ENCODE measurements around the gene MAST4. TPM values are rescaled to one million over a fixed set of nuclear protein-coding genes. Genes with fewer than 3 reads are reported as not detected.

The MAST4 gene
- total and polyA plus RNA-seq, 2 donors from 2014 or later, result 27.3 to 31.4 TPM

DNA sequence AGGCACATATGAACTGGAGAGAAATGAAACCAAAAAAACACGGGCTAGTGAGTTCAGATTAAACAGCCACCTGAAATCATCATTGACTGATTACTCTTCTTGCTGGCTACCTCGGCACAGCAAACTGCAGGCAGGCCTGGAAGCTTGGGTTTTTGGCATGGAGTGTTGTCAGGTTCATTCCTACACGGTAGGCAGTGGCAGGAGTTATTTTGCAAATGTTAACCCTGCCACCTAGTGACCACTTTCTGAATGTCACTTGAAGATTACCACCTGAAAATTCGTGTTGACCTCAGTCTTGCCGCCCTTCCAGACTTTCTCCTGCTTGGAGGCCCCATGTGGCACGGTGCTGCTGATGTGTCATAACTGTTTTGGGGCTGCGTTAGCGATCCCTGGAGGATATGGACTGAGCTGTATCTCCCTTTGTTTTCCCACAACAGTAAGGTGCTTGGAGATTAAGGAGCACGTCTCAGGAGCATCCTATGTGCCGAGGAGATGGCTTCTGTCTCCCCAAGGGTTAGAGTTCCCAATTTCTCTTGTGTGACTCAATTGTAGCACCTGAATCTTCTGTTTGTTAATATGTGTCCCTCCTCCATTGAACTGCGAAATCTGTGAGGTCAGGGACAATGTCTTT, 613.1 kb downstream of the MAST4 start:
- H3K4me3 ChIP-seq (ENCODE audit: low read length in 3 of 3), result no peak overlapping the region
- no peaks in the 10 kb centered on the region for H3K36me3 ChIP-seq (ENCODE audit: control insufficient read depth in 2 of 3, insufficient read depth in 3 of 3, low read length in 3 of 3)
- TF ChIP-seq, protein P1, sequence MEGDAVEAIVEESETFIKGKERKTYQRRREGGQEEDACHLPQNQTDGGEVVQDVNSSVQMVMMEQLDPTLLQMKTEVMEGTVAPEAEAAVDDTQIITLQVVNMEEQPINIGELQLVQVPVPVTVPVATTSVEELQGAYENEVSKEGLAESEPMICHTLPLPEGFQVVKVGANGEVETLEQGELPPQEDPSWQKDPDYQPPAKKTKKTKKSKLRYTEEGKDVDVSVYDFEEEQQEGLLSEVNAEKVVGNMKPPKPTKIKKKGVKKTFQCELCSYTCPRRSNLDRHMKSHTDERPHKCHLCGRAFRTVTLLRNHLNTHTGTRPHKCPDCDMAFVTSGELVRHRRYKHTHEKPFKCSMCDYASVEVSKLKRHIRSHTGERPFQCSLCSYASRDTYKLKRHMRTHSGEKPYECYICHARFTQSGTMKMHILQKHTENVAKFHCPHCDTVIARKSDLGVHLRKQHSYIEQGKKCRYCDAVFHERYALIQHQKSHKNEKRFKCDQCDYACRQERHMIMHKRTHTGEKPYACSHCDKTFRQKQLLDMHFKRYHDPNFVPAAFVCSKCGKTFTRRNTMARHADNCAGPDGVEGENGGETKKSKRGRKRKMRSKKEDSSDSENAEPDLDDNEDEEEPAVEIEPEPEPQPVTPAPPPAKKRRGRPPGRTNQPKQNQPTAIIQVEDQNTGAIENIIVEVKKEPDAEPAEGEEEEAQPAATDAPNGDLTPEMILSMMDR (IDR thresholded peaks at IDR 0.05; ENCODE audit: borderline replicate concordance, extremely low read depth, insufficient read depth), result peak; percentile 85
- FAIRE-seq (peak; percentile 13), DNase-seq (peak in 4 of 5 donors; percentile 71 to 90 (median 80))
- H3K9me3 ChIP-seq (ENCODE audit: control insufficient read depth in 2 of 3, insufficient read depth in 1 of 3, low read length in 3 of 3), result no peaks in the 10 kb centered on the region
- intact Hi-C loops (cut with DNase I), result no loop called here
- H3K27me3 ChIP-seq (ENCODE audit: control insufficient read depth, insufficient read depth, low read length), result no peaks in the 10 kb centered on the region
- no peak overlapping the region for H3K27ac ChIP-seq (ENCODE audit: low read depth in 2 of 2, low read length in 2 of 2)
- no peak overlapping the region for H3K9ac ChIP-seq (ENCODE audit: low read length in 3 of 3)
- H3K4me1 ChIP-seq (ENCODE audit: control insufficient read depth in 2 of 3, insufficient read depth in 2 of 3, low read depth in 1 of 3, low read length in 3 of 3), result peaks cover 0 to 5% (median 0%) of the 10 kb centered on the region in 3 donors

DNA sequence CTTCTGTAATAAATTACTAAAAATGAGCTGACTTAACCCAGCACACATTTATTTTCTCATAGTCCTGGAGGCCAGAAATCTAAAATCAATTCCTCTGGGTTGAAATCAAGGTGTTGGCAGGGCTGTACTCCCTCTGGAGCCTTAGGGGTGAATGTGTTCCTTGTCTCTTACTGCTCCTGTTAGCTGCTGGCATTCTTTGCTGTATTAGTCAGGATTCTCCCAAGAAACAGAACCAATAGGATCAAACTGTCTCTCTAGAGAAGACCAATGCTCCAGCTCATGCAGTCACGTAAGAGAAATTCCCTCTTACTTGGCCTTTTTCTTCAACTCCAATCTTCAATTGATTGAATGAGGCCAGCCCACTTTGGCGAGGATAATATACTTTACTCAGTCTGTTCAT, 615.7 kb downstream of the MAST4 start:
- Histone ChIP-seq H3K9ac (ENCODE audit: low read length in 3 of 3) (no peak overlapping the region), H3K4me3 (ENCODE audit: low read length in 3 of 3) (no peak overlapping the region), H3K27ac (ENCODE audit: low read depth in 2 of 2, low read length in 2 of 2) (no peak overlapping the region), H3K36me3 (ENCODE audit: control insufficient read depth in 2 of 3, insufficient read depth in 3 of 3, low read length in 3 of 3) (no peaks in the 10 kb centered on the region), H3K4me1 (ENCODE audit: control insufficient read depth in 2 of 3, insufficient read depth in 2 of 3, low read depth in 1 of 3, low read length in 3 of 3) (peaks cover 0 to 19% (median 12%) of the 10 kb centered on the region in 3 donors), H3K9me3 (ENCODE audit: control insufficient read depth in 2 of 3, insufficient read depth in 1 of 3, low read length in 3 of 3) (no peaks in the 10 kb centered on the region), H3K27me3 (ENCODE audit: control insufficient read depth, insufficient read depth, low read length) (no peaks in the 10 kb centered on the region)
- intact Hi-C loops (cut with DNase I), result loop anchor here (10.0 kb wide), 1 partner anchor 47 kb away; no protein-coding TSS in a partner anchor
- DNase-seq, result no peak
- FAIRE-seq, result no peak
- TF ChIP-seq, protein P1 (IDR thresholded peaks at IDR 0.05; ENCODE audit: borderline replicate concordance, extremely low read depth, insufficient read depth), result no peak

DNA sequence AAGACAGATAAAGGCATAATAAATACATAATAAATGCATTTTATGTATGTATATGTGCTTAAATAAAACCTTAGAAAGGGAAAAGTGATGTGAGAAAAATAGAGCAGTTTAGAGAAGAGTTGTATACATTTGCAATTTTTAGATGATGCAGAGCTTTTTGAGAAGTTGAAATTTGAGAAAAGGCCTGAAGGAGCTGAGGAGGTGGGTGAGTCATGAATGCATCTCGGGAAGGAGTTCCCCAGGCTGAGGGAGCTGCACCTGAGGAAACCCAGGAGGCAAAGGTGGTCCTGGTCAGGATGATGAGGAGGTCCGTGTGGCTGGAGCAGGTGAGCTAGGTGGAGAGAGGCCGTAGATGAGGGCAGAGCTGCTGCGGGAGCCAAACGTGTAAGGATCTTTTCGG, 617.8 kb downstream of the MAST4 start:
- H3K9me3 ChIP-seq (ENCODE audit: control insufficient read depth in 2 of 3, insufficient read depth in 1 of 3, low read length in 3 of 3), result no peaks in the 10 kb centered on the region
- no peaks in the 10 kb centered on the region for H3K27me3 ChIP-seq (ENCODE audit: control insufficient read depth, insufficient read depth, low read length)
- no peaks in the 10 kb centered on the region for H3K36me3 ChIP-seq (ENCODE audit: control insufficient read depth in 2 of 3, insufficient read depth in 3 of 3, low read length in 3 of 3)
- intact Hi-C loops (cut with DNase I), result loop anchor here (10.0 kb wide), 1 partner anchor 49 kb away; no protein-coding TSS in a partner anchor
- H3K27ac ChIP-seq (ENCODE audit: low read depth in 2 of 2, low read length in 2 of 2), result no peak overlapping the region
- peaks cover 0 to 18% (median 12%) of the 10 kb centered on the region in 3 donors for H3K4me1 ChIP-seq (ENCODE audit: control insufficient read depth in 2 of 3, insufficient read depth in 2 of 3, low read depth in 1 of 3, low read length in 3 of 3)
- FAIRE-seq (no peak), DNase-seq (no peak)
- TF ChIP-seq, protein P1 (IDR thresholded peaks at IDR 0.05; ENCODE audit: borderline replicate concordance, extremely low read depth, insufficient read depth), result no peak
- no peak overlapping the region for H3K9ac ChIP-seq (ENCODE audit: low read length in 3 of 3)
- H3K4me3 ChIP-seq (ENCODE audit: low read length in 3 of 3), result no peak overlapping the region
